Stomach smooth muscle (tissue), 2 donors: ENCODE data around the gene DKK3.

Experiments used
- H3K27ac ChIP-seq: one replicate; pipeline ENCODE4 v1.7.0; 2013; ENCODE audit warnings: mild to moderate bottlenecking, low read length, inconsistent platforms
- H3K27me3 ChIP-seq, 2 donors: one replicate each; pipeline ENCODE4 v1.7.0; 2013; ENCODE audit warnings: low read length in 2 of 2; ENCODE audit not compliant: insufficient read depth in 2 of 2, control insufficient read depth in 1 of 2
- H3K36me3 ChIP-seq, 2 donors: one replicate each; pipeline ENCODE4 v1.7.0; 2013; ENCODE audit warnings: low read length in 2 of 2; ENCODE audit not compliant: control insufficient read depth in 2 of 2, insufficient read depth in 2 of 2
- H3K4me1 ChIP-seq: one replicate; pipeline ENCODE4 v1.7.0; 2013; ENCODE audit warnings: low read length; ENCODE audit not compliant: control insufficient read depth, insufficient read depth
- H3K4me3 ChIP-seq, 2 donors: one replicate each; pipeline ENCODE4 v1.7.0; 2013; ENCODE audit warnings: low read length in 2 of 2
- H3K9ac ChIP-seq, 2 donors: one replicate each; pipeline ENCODE4 v1.7.0; 2013; ENCODE audit warnings: low read length in 2 of 2, mild to moderate bottlenecking in 1 of 2
- H3K9me3 ChIP-seq, 2 donors: one replicate each; pipeline ENCODE4 v1.7.0; 2013; ENCODE audit warnings: low read length in 2 of 2; ENCODE audit not compliant: control insufficient read depth in 2 of 2
- donor health status: healthy.
- donor health status: Pancreatic carcinoma.

The DKK3 gene

GRCh38 chr11:11981364-11981763 lies 27.1 kb downstream of the DKK3 start:
- no peaks in the 10 kb centered on the region for H3K9me3 ChIP-seq
- H3K4me1 ChIP-seq: peaks cover 68% of the 10 kb centered on the region
- no peak overlapping the region for H3K9ac ChIP-seq
- no peaks in the 10 kb centered on the region for H3K36me3 ChIP-seq
- no peaks in the 10 kb centered on the region for H3K27me3 ChIP-seq
- H3K27ac ChIP-seq: peak overlapping the region; percentile 88
- H3K4me3 ChIP-seq: no peak overlapping the region

GRCh38 chr11:11980841-11981308 lies 27.6 kb downstream of the DKK3 start:
- Histone ChIP-seq H3K27ac (peak overlapping the region; percentile 88), H3K36me3 (no peaks in the 10 kb centered on the region), H3K9me3 (no peaks in the 10 kb centered on the region), H3K27me3 (no peaks in the 10 kb centered on the region), H3K9ac (no peak overlapping the region), H3K4me3 (no peak overlapping the region), H3K4me1 (peaks cover 69% of the 10 kb centered on the region)

- Histone ChIP-seq H3K4me3 (no peak overlapping the region), H3K4me1 (peaks cover 76% of the 10 kb centered on the region), H3K27me3 (no peaks in the 10 kb centered on the region), H3K9ac (no peak overlapping the region), H3K9me3 (no peaks in the 10 kb centered on the region), H3K36me3 (no peaks in the 10 kb centered on the region), H3K27ac (peak overlapping the region; percentile 88)
Observed at GRCh38 chr11:11980200-11980599, 28.2 kb downstream of the DKK3 start.

GRCh38 chr11:11979488-11980117 lies 28.8 kb downstream of the DKK3 start:
- peak overlapping the region in 1 of 2 donors; percentile 42 for H3K9ac ChIP-seq

GRCh38 chr11:11978792-11979487 lies 29.5 kb downstream of the DKK3 start:
- H3K9ac ChIP-seq: peak overlapping the region in 1 of 2 donors; percentile 29
- H3K27ac ChIP-seq: peak overlapping the region; percentile 88
- peak overlapping the region in 1 of 2 donors; percentile 29 for H3K4me3 ChIP-seq
- no peaks in the 10 kb centered on the region for H3K36me3 ChIP-seq
- no peaks in the 10 kb centered on the region for H3K9me3 ChIP-seq
- H3K27me3 ChIP-seq: no peaks in the 10 kb centered on the region
- H3K4me1 ChIP-seq: peaks cover 84% of the 10 kb centered on the region

More at GRCh38 chr11:11979488-11980117, 28.8 kb downstream of the DKK3 start:
- peak overlapping the region in 1 of 2 donors; percentile 35 for H3K4me3 ChIP-seq
- peaks cover 80% of the 10 kb centered on the region for H3K4me1 ChIP-seq
- no peaks in the 10 kb centered on the region for H3K9me3 ChIP-seq
- no peaks in the 10 kb centered on the region for H3K27me3 ChIP-seq
- H3K36me3 ChIP-seq: no peaks in the 10 kb centered on the region
- peak overlapping the region; percentile 88 for H3K27ac ChIP-seq

GRCh38 chr11:11978098-11978637 lies 30.3 kb downstream of the DKK3 start:
- Histone ChIP-seq H3K27me3 (no peaks in the 10 kb centered on the region), H3K36me3 (peaks cover 0 to 2% of the 10 kb centered on the region in 2 donors), H3K9me3 (no peaks in the 10 kb centered on the region), H3K27ac (peak overlapping the region; percentile 88), H3K4me1 (peaks cover 88% of the 10 kb centered on the region), H3K4me3 (no peak overlapping the region), H3K9ac (no peak overlapping the region)

GRCh38 chr11:11977206-11977938 lies 31.1 kb downstream of the DKK3 start:
- no peaks in the 10 kb centered on the region for H3K9me3 ChIP-seq
- peaks cover 92% of the 10 kb centered on the region for H3K4me1 ChIP-seq
- peak overlapping the region in 1 of 2 donors; percentile 55 for H3K4me3 ChIP-seq
- H3K27me3 ChIP-seq: no peaks in the 10 kb centered on the region
- peak overlapping the region in 1 of 2 donors; percentile 21 for H3K9ac ChIP-seq
- H3K36me3 ChIP-seq: peaks cover 0 to 2% of the 10 kb centered on the region in 2 donors
- H3K27ac ChIP-seq: peak overlapping the region; percentile 76

GRCh38 chr11:11976481-11977127 lies 31.8 kb downstream of the DKK3 start:
- Histone ChIP-seq H3K27ac (peak overlapping the region; percentile 76), H3K27me3 (no peaks in the 10 kb centered on the region), H3K9ac (peak overlapping the region; percentile 12 to 21), H3K4me3 (peak overlapping the region in 1 of 2 donors; percentile 47), H3K36me3 (peaks cover 0 to 2% of the 10 kb centered on the region in 2 donors), H3K9me3 (no peaks in the 10 kb centered on the region), H3K4me1 (peaks cover 94% of the 10 kb centered on the region)

- no peaks in the 10 kb centered on the region for H3K9me3 ChIP-seq
- H3K27ac ChIP-seq: peak overlapping the region; percentile 76
- no peak overlapping the region for H3K4me3 ChIP-seq
- H3K4me1 ChIP-seq: peaks cover 86% of the 10 kb centered on the region
- H3K36me3 ChIP-seq: peaks cover 0 to 2% of the 10 kb centered on the region in 2 donors
- H3K9ac ChIP-seq: no peak overlapping the region
- H3K27me3 ChIP-seq: no peaks in the 10 kb centered on the region
Observed at GRCh38 chr11:11975201-11976092, 33.0 kb downstream of the DKK3 start.
